Measurements from ENCODE around the gene SORCS2.

Gene SORCS2

DNA sequence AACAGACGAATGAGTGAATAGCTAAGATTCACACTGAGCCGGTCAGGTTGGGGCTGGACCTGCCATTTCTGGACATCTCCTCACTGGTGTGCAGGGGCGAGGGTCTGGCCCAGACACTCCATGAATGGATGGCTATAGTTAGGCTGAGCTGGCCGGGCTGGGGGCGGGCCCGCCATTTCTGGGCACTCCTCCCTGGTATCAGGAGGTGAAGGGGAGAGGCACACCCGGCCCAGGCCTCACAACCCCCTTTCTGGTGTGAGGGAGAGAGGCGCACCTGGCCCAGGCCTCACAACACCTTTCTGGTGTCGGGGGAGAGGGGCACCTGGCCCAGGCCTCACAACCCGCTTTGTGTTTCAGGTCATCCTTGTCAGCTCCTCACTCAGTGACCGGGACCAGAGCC, 445.6 kb downstream of the SORCS2 start:
- DNase-seq (ENCODE audit: low spot score) = no peak

DNA sequence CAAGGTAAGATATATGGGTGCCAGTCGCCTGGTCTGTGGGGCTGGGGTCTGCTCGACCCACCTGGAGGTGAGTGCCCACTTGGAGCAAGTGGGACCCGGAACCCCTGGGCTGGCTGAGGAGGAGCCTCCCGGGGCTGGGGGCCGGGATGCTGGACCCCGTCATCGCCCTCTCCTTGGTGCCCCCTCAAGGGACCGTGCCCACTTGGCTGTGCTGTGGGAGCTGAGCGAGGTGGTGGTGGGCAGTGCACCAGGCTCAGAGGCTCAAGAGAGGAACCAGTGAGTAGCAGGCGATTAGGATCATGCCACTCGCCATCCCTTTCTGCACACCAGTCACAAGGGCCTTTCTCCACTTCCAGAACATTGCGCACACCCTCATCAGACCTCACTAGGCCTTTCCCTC, 446.2 kb downstream of the SORCS2 start:
- DNase-seq (ENCODE audit: low spot score) = no peak

DNA sequence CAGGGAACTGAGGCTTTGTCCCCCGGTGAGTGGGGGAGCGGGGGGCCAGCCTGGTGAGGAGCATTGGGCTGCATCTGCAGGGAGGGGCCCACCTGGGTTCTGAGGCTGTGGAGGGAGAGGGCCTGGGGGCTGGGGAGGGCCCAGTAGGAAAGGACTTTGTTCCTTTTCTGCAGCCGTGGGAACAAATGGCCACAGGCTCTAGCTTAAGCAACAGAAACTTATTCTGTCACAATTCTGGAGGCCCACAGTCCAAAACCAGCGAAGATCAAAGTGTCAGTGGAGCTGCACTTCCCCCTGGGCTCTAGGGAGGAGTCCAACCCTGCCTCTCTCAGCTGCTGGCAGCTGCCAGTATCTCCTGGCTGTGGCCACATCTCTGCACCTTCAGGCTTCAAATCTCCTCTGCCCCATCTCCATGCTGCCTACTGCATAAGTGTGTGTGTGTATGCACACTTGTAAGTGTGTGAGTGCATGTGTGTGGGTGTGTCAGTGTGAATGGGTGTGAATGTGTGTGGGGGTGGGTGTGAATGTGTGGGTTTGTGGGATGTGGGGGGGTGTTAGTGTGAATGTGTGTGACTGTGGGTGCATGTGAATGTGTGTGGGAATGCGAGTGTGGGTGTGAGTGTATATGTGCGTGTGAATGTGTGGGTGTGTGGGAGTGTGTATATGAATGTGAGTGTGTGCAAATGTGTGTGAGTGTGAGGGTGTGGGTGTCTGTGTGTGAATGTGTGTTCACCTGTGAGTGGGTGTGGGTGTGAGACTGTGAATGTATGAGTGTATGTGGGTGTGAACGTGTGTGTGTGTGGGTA, 446.8 kb downstream of the SORCS2 start:
- DNase-seq (ENCODE audit: low spot score) = no peak

DNA sequence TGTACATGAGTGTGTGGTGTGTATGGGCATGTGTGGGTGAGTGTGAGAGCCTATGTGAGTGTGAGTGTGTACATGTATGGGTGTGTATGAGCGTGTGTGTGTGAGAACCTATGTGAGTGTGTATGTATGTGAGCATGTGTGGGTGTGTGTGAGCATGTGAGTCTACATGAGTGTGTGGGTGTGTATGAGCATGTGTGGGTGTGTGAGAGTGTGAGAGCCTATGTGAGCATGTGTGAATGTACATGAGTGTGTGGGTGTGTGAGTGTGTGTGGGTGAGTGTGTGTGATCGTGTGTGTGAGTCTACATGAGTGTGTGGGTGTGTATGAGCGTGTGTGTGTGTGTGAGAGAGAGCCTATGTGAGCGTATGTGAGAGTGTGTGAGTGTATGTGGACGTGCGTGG, 447.8 kb downstream of the SORCS2 start:
- DNase-seq (ENCODE audit: low spot score) = no peak

DNA sequence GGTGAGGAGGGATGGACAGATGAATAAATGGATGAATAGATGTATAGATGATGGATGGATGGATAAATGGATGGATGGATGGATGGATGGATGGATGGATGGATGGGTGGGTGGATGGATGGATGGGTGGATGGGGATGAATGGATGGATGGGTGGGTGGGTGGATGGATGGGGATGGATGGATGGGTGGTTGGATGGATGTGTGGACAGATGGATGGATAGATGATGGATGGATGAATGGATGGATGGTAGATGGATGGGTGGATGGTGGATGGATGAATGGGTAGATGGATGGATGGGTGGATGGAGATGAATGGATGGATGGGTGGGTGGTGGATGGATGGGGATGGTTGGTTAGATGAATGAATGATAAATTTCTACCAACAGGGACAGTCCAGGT, 449.4 kb downstream of the SORCS2 start:
- DNase-seq (ENCODE audit: low spot score) = no peak

DNA sequence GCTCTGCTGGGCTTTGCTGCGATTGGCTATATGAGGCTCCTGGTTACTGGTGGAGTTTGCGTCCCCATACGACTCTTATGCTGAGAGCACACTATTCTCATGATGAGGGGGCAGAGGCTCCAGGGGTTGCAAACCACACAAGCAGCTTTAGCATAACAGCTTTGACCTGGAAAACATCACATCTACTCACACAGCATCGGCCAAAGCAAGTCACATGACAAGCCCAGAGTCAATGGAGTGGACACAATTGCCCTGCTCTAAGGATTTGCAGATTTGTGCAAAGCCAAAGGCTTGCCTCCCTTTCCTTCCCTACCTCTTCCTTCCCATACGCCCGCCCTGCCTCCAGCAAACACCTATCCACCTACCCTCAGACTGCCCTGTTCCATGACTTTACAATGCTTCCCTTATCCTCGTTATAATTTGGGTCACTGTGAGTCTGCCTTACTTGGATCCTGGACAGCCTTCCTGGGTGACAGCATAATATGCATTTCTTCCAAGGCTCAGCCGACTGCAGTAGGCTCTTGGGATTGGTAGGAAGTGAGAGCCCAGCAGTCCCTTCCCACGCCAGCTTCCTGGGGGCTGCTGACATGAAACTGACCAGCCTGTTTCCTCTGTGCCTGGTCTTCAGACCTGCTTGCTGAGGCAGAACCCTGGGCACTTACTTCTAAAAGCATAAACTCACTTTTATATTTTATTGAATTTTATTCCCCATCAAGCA, 450.6 kb downstream of the SORCS2 start:
- no peak for DNase-seq (ENCODE audit: low spot score)

DNA sequence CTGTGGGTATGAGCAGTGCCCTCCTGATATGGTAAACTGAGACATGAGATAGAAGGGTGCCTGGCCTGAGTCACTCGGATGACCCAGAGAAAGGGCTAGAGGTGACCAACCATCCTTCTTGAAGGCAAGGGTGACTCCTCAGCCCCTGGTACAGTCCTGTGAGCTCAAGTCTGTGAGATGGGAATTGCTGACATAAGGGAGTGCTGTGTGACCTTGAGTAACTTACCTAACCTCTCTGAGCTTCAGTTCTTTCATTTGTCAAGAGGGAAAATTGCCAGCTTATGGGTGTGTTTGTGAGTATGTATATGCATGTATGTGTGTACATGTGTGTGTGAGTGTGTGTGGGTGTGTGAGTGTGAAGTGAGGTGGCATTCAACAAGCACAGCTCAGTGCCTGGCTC, 452.8 kb downstream of the SORCS2 start:
- DNase-seq (ENCODE audit: low spot score) = no peak

DNA sequence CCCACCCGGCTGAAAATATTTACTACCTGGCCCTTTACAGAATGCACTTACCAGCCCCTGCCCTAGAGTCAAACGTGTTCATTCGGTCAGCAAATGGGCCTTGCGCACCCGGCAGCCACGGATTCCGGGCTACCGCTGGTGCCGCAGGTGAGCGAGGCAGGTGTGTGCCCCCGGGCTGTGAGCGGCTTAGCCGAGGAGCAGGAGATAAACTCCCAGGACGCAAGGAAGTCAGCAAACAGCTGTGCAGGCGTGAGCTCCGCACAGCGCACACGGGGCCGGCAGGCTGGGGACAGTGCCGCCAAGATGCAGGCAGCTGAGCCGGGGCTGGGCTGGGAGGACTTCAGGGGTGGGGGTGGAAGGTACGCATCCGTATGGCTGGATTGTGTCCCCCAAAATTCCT, 453.6 kb downstream of the SORCS2 start:
- DNase-seq (ENCODE audit: low spot score) = no peak

DNA sequence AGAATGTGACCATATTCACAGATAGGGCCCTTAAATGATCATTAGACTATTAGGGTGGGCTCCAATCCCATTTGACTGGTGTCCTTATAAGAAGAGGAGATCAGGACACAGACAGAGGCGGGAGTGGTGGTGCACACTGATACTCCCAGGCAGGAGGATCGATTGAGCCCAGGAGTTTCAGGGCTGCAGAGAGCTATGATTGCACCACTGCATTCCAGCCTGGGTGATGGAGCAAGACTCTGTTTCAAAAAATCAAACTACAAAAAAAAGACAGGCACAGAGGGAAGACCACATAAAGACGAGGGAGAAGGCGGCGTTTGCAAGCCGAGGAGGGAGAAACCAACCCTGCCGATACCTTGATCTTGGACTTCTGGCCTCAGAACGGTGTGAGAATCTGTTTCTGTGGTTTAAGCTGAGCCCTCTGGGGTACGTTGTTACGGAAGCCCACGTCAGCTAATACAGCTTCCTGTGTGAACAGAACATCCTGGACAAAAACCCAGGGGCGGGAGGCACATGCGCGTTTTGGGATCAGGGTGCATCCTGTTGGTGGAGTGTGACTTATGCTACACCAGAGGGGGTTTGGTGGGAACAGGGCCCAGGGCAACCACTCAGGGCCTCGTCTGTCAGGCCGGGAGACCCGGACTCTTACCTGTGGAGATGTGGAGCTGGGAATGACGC, 454.2 kb downstream of the SORCS2 start:
- DNase-seq (ENCODE audit: low spot score) = no peak

DNA sequence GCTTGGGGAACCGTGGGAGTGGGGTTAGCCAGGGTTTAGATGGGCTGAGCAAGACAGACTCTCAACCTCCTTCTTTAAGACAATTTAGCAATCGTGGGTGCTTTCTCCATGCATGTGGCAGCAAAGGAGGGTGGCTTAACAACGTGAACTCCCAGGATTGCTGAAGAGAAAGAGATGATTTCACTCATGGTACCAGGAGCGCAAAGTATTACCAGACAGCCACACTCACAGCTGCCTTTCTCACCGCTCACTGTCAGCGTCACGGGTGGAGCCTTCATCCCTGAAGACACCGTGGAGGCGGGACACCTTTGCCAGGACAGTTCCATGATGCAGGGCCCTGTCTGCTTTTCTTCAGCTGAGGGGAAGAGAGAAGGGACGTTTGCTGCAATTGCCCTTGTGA, 454.8 kb downstream of the SORCS2 start:
- DNase-seq (ENCODE audit: low spot score) = no peak

DNA sequence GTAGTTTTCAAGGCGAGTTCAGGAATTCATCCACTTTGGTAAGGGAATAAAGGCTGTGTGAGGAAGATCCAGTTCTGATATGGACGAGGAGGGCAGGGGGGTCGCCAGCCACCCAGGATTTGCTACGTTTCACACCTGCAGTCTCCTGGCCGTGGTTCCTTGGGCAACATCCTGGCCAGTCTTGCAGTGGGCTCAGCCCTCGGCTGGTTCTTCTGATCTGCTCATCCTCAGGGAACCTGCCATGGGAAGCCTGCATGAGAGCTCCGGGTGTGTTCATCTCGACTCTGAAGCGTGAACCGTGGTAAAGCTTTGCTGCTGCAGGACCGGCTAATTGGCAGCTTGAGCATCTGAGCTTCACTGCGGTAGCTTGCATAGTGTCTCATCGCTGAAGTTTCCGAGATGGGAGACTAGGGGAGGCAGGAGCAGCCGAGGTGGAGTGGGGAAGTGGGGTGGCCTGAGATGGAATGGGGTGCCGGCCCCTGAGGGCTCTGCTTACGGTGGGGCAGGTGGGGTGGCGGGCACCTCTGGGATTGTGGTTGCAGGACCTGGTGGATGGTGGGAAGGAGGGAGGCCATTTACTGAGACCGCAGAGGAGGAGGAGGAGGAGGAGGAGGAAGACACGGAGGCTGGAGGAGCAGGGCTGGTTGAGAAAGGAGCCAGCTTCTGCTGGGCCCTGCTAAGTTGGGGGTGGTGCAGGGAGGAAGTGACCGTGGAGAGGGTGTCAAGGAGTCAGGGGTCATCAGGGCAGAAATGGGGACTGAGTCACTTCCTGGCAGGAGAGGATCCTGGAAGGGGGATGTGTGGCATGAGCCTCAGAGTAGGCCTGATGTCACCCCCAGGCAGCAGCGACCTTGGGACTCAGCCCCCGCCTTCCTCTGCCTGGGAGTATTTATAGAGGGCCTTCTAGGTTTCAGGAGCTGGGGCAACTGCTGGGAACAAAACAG, 455.5 kb downstream of the SORCS2 start:
- no peak for DNase-seq (ENCODE audit: low spot score)

DNA sequence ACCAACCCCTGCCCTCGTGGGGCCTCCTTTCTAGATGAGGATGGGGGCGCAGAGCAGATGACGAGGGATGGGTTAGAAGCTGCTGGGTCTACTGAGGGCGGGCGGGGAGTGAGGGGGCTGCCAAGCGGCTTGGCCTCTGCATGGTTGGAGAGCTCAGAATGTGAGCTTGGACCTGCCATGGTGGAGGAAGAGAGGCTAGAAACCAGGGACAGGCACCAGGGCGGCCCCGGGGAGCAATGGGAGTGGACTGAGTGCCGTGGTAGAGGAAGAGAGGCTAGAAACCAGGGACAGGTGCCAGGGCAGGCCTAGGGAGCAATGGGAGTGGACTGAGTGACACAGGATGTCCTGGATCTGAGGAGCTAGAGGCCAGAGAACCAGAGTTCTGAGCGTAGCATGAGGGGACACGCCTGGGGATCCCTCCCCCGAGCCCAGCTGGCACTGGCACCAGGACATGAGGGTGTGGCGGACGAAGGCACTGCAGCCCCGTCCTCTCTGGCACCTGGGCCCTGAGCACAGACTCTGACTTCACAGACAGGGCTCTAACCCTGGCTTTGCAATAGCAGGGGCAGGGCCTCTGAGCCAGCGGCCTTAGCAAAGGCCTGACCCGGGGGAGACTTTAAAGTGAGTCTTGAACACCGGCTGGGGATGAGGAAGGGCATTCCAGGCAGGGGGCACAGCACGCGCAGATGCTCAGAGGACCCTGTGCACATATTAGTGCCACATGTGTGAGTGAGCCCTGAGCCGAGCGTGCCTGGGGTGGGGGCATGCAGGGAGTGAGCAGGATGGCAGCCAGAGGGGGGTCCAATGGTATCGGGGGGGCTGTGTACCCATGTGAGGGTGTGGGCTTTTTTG, 456.4 kb downstream of the SORCS2 start:
- DNase-seq (ENCODE audit: low spot score) = no peak

DNA sequence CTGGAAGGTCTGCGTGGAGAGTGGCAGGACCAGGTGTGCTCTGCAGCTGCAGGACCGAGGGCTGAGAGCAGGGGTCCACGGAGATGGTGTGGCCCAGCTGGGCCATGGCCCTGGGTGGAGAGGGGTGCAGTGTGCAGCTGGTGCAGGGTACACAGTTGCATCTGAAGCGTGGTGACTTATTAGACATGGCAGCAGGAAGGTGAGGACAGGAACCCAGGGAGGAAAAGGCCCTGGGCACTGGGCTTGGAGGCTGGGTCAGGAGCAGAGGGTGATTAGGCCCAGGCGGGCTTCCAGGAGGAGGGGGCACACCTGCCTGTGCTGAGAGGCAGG, 457.0 kb downstream of the SORCS2 start:
- DNase-seq (ENCODE audit: low spot score) = no peak

DNA sequence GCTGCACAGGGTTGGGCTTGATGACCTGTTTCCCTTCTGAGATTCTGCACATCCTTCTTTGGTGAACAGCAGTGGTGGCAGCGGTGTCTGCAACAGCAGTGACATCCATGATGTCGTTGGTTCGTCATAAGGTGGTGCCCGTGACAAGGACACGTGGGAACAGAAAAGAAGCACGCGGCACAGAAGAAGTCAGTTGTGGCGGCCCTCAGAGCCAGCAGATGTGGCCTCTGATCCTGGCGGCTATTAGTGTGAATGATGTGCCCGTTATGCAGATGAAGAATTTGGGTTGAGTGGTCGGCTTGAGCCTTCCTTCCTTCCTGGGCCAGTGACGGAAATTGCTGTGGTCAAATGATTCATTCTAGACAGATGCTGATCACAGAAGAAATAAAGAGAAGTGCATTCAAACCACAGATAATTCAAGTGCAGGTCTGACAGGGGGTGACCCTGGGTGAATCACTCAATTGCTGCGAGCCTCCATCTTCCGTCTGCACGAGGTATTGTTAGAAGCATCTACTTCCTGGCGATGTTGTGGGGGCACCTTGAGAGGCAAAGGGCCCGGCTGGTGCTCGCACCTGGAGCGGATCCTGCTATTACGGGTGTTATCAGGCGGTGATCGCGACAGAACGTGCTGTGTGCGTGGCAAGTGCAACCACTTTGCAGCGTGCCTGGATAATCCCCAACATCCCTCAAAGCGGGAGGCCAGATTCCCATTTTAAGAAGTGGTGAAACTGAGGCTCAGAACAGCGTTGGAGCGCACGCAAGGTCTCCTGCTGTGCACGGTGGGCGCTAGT, 457.6 kb downstream of the SORCS2 start:
- no peak for DNase-seq (ENCODE audit: low spot score)

DNA sequence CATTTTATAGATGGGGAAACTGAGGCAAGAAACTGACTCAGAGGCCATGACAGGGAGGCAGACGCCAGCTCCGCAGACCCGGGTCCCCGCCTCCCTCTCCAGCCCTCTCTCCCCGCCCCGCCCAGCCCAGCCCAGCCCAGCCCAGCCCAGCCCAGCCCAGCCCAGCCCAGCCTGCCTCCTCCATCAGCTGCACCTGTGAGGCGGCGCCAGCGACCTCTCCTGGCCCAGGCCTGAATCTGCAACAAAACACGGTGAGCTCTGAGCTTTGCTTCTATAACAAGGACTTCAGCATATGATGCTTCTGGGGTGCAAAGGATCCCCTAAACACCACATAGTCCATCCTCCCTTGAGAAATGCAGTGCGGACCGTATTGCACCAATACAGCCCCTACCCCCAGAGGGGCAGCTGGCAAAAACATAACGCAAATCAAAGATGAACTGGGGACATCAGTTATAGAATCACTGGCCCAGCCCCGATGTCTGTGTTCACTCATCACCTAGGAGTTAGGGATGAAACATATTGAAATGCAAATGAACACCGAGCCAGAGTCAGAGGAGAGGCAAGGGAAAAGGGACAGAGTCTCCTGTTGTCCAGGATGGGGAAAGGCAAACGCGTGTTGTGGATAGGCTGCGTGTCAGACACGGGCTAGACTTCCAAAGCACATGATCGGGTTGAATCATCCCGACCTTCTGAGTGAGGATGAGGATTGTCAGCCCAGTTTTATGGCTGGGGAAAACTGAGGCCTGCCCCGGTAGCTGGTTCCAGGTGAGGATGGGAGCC, 458.5 kb downstream of the SORCS2 start:
- DNase-seq (ENCODE audit: low spot score) = no peak

DNA sequence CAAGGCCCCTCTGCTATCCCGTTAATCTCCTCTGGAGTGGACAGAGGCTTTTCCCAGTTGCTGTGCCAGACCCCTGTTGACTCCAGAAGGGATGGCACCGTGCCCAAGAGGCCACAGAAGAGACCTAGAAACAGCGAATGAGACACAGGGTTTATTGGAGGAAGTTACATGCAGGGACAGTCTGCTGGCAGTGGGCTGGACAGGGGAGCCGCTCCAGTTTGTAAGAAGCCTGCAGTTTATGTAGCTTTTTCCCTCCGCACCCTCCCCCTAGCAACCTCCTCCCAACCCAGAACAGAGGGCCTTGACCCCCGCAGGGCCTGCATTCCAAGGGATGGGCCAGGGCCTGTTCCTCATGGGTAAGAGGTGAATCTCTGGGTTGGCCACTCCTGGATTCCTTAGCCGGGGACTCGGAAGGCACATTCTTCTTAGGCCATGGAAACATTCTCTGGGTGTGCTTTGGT, 459.2 kb downstream of the SORCS2 start:
- DNase-seq (ENCODE audit: low spot score) = no peak

DNA sequence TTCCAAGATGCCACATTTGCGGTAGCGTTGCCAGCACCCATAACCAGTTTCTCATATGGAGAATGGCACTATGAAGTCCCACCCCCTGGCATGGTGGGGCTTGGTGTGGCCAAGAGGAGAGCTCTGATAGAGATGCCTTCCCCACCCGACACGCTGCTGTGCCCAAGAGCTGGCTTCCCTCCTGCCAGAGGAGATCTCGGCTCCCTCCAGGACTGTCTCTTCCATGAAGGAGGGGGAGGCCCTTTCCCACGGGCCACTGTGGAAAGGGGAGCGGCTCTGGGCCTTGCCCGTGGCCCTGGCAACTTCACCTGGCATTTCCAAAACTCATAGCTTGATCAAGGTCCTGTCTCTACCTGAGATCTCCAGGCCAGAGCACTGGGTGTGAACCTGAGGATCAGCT, 459.7 kb downstream of the SORCS2 start:
- no peak for DNase-seq (ENCODE audit: low spot score)

DNA sequence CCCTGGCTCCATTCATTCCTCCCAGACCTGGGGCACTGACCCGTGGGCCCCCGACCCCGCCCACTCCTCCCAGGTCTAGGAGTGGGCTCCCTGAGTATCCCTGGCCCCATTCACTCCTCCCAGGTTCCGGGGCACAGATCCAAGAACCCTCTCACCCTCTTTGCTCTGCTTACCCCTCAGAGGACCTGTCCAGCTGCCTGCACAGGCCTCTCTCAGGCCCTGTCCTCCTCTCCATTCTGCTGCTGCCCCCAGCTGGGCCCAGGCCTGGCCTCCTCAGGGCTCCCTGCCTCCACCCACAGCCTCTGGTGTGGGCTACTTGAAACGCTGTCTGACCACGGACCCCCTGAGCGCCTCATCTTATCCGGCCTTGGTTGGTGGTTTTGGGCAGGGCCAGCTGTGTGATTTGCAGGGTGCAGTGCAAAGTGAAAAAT, 460.1 kb downstream of the SORCS2 start:
- no peak for DNase-seq (ENCODE audit: low spot score)

DNA sequence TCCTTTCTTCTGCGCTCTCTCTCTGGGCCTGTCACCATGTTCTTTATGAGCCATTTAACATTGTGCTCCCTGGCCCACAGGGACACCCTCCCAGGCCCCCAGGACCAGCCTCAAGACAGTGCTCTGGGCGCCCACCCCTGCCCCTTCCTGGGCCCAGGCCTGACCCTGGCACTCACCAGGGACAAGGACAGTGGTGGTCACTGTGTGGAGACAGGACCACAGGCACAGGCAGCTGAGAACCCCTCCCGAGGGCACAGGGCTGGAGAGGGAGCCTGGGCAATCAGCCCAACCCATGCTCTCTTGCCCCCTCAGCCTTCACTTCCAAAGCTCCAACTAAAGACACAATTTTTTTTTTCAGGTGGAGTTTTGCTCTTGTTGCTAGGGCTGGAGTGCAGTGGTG, 460.6 kb downstream of the SORCS2 start:
- DNase-seq (ENCODE audit: low spot score) = no peak

Measured in hematopoietic multipotent progenitor cell treated with erythropoietin and hydrocortisone succinate and interleukin-3 and kit ligand, for 15 days (in vitro differentiated cells).